Upper lobe of left lung (tissue), 6 donors: ENCODE measurements around the gene RPS13. TPM values are rescaled to one million over a fixed set of nuclear protein-coding genes. Genes with fewer than 3 reads are reported as not detected.
"Not testable (repeated sequence)": the region's sequence is repeated elsewhere in the genome, so short reads cannot be mapped to it uniquely, and the experiment has no call there.

ENCODE experiments used
- ATAC-seq, 2 donors: fragments of 200-7000 bp; cut with Tn5 transposase; one replicate each; pipeline ENCODE4 v1.9.1; 2022; ENCODE audit warnings: mild to moderate bottlenecking in 2 of 2, moderate library complexity in 2 of 2; ENCODE audit not compliant: low FRiP score in 2 of 2
- DNase-seq, 2 donors: peaks; one replicate each; pipeline ENCODE4 v3.0.0-alpha.2; 2019 to 2020
- H3K27ac ChIP-seq, 4 donors: fragments of 200-600 bp; sonication (generic); one replicate each; pipeline ENCODE4 v1.5.1; 2016 to 2019
- H3K27me3 ChIP-seq, 4 donors: fragments of 200-600 bp; sonication (generic); one replicate each; pipeline ENCODE4 v1.5.1; 2017 to 2019
- H3K36me3 ChIP-seq, 4 donors: fragments of 200-600 bp; sonication (generic); one replicate each; pipeline ENCODE4 v1.5.1; 2016 to 2019
- H3K4me1 ChIP-seq, 4 donors: fragments of 200-600 bp; sonication (generic); one replicate each; pipeline ENCODE4 v1.5.1; 2018 to 2019
- H3K4me3 ChIP-seq, 4 donors: fragments of 200-600 bp; sonication (generic); one replicate each; pipeline ENCODE4 v1.5.1; 2017 to 2019; ENCODE audit warnings: mild to moderate bottlenecking in 2 of 4, moderate library complexity in 1 of 4
- H3K9me3 ChIP-seq, 4 donors: fragments of 200-600 bp; sonication (generic); one replicate each; pipeline ENCODE4 v1.5.1; 2018 to 2019
- CTCF ChIP-seq, 6 experiments: fragments of 450-650 bp in 4 of 6; fragments of 200-600 bp in 2 of 6; sonication (generic) in 2 of 6; IDR thresholded peaks; one replicate each; pipeline ENCODE4 v1.5.1; 2016 to 2019; ENCODE audit warnings: antibody characterized with exemption in 6 of 6
- EP300 ChIP-seq, 4 donors: sonication (generic); formaldehyde crosslinking; IDR thresholded peaks; one replicate each; pipeline ENCODE4 v1.5.1; 2017; ENCODE audit warnings: antibody characterized with exemption in 4 of 4, control low read depth in 2 of 4
- POLR2A ChIP-seq, 4 donors: fragments of 450-650 bp; IDR thresholded peaks; one replicate each; pipeline ENCODE4 v1.5.1; 2016 to 2017; ENCODE audit warnings: antibody characterized with exemption in 4 of 4, mild to moderate bottlenecking in 2 of 4
- POLR2AphosphoS5 ChIP-seq, 2 donors: sonication (generic); formaldehyde crosslinking; IDR thresholded peaks; one replicate each; pipeline ENCODE4 v1.5.1; 2017; ENCODE audit warnings: antibody characterized with exemption in 2 of 2
- WGBS, 2 donors: methylation state at CpG; one replicate each; pipeline ENCODE4 v1.1.5; 2017 to 2018; 5-methylcytosine and 5-hydroxymethylcytosine counted together
- total RNA-seq, 6 donors: library from RNA; depleted of rRNA in 4 of 6; stranded (reverse); fragments of >200 nt in 4 of 6; gene quantifications; one replicate each; pipeline versions ENCODE4 v1.1.0 to v1.2.1, GENCODE V29; 2016 to 2021
- donor health status: DM: no; HTN: no; CAD: no; lungs with moderate emphysema.
- donor health status: DM: no; HTN: yes; CAD: no; lungs with severe emphysema.

RPS13 gene
- 1,000 to 10,000 TPM in 1 of 6 donors, 100 to 1,000 TPM in 5; 263 to 1,313 (median 751) TPM for total RNA-seq

GRCh38 chr11:17077520-17078401 is at the start of gene RPS13:
Gene RPS13, minus strand, starts transcription at chr11:17077667. Its CDS starts 26 bp downstream, at chr11:17077641.
- Histone ChIP-seq H3K9me3 (no peaks in the 10 kb centered on the region), H3K4me3 (peak within 1 kb of the TSS; percentile 48 to 98 (median 82)), H3K36me3 (peaks cover 12 to 33% (median 25%) of the 10 kb centered on the region in 4 donors), H3K27ac (peak within 1 kb of the TSS; percentile 88 to 99 (median 94)), H3K27me3 (no peaks in the 10 kb centered on the region), H3K4me1 (peaks cover 24 to 34% (median 27%) of the 10 kb centered on the region in 4 donors)
- DNase-seq (peak; percentile 95 to 98), ATAC-seq (peak; percentile 99)
- TF ChIP-seq POLR2A (IDR thresholded peaks at IDR 0.05), result peak in 3 of 4 donors; percentile 59 to 89 (median 85)
- peak in 1 of 4 donors; percentile 77 for TF ChIP-seq EP300 (IDR thresholded peaks at IDR 0.05)
- peak in 1 of 6 experiments; percentile 16 for TF ChIP-seq CTCF (IDR thresholded peaks at IDR 0.05)
- peak; percentile 95 for TF ChIP-seq POLR2AphosphoS5 (IDR thresholded peaks at IDR 0.05)
- WGBS, 2 donors, result 0 to 1% methylated on average over 19 to 53 of the region's 55 CpGs

GRCh38 chr11:17121981-17122380 is 44.5 kb upstream of the RPS13 start:
- Histone ChIP-seq H3K27me3 (no peaks in the 10 kb centered on the region), H3K9me3 (no peaks in the 10 kb centered on the region), H3K4me1 (no peaks in the 10 kb centered on the region), H3K36me3 (peaks cover 4 to 88% (median 15%) of the 10 kb centered on the region in 4 donors), H3K4me3 (no peak overlapping the region), H3K27ac (no peak overlapping the region)
- no peak for ATAC-seq
- no peak for DNase-seq
- TF ChIP-seq POLR2AphosphoS5 (IDR thresholded peaks at IDR 0.05), result no peak
- TF ChIP-seq CTCF (IDR thresholded peaks at IDR 0.05), result no peak
- no peak for TF ChIP-seq EP300 (IDR thresholded peaks at IDR 0.05)
- TF ChIP-seq POLR2A (IDR thresholded peaks at IDR 0.05), result no peak
- WGBS, 2 donors, result 96% methylated on average over 2 of the region's 2 CpGs

GRCh38 chr11:17117262-17117661 is 39.8 kb upstream of the RPS13 start:
- Histone ChIP-seq H3K27ac (no peak overlapping the region), H3K27me3 (no peaks in the 10 kb centered on the region), H3K4me1 (no peaks in the 10 kb centered on the region), H3K9me3 (no peaks in the 10 kb centered on the region), H3K4me3 (no peak overlapping the region), H3K36me3 (peaks cover 4 to 96% (median 29%) of the 10 kb centered on the region in 4 donors)
- ATAC-seq, result no peak
- no peak for DNase-seq
- 96 to 99% methylated on average over 4 of the region's 4 CpGs for WGBS, 2 donors
- TF ChIP-seq EP300 (IDR thresholded peaks at IDR 0.05) (no peak), POLR2A (IDR thresholded peaks at IDR 0.05) (no peak), CTCF (IDR thresholded peaks at IDR 0.05) (no peak), POLR2AphosphoS5 (IDR thresholded peaks at IDR 0.05) (no peak)

GRCh38 chr11:17116117-17116516 is 38.6 kb upstream of the RPS13 start:
- Histone ChIP-seq H3K27ac (no peak overlapping the region), H3K4me3 (no peak overlapping the region), H3K36me3 (peaks cover 0 to 97% (median 33%) of the 10 kb centered on the region in 4 donors), H3K27me3 (no peaks in the 10 kb centered on the region), H3K9me3 (no peaks in the 10 kb centered on the region), H3K4me1 (no peaks in the 10 kb centered on the region)
- 62 to 74% methylated on average over 1 of the region's 1 CpG for WGBS, 2 donors
- DNase-seq (no peak), ATAC-seq (no peak)
- TF ChIP-seq POLR2AphosphoS5 (IDR thresholded peaks at IDR 0.05) (no peak), CTCF (IDR thresholded peaks at IDR 0.05) (no peak)

- H3K27me3 ChIP-seq, DNase-seq, H3K4me1 ChIP-seq, ATAC-seq, H3K4me3 ChIP-seq, H3K9me3 ChIP-seq, H3K27ac ChIP-seq: not testable (repeated sequence)
- H3K36me3 ChIP-seq, result peaks cover 18 to 99% (median 70%) of the 10 kb centered on the region in 4 donors
- WGBS, 2 donors, result 89 to 99% methylated on average over 6 of the region's 6 CpGs
Measured at GRCh38 chr11:17107745-17108144, 30.3 kb upstream of the RPS13 start.

GRCh38 chr11:17105404-17106040 is 28.1 kb upstream of the RPS13 start:
- not testable (repeated sequence) for H3K4me3 ChIP-seq, H3K9me3 ChIP-seq, DNase-seq, H3K27ac ChIP-seq, H3K4me1 ChIP-seq, ATAC-seq, H3K27me3 ChIP-seq
- 94 to 95% methylated on average over 9 of the region's 9 CpGs for WGBS, 2 donors
- peaks cover 18 to 96% (median 61%) of the 10 kb centered on the region in 4 donors for H3K36me3 ChIP-seq
